ENCODE data around the gene TTYH1.

DNA sequence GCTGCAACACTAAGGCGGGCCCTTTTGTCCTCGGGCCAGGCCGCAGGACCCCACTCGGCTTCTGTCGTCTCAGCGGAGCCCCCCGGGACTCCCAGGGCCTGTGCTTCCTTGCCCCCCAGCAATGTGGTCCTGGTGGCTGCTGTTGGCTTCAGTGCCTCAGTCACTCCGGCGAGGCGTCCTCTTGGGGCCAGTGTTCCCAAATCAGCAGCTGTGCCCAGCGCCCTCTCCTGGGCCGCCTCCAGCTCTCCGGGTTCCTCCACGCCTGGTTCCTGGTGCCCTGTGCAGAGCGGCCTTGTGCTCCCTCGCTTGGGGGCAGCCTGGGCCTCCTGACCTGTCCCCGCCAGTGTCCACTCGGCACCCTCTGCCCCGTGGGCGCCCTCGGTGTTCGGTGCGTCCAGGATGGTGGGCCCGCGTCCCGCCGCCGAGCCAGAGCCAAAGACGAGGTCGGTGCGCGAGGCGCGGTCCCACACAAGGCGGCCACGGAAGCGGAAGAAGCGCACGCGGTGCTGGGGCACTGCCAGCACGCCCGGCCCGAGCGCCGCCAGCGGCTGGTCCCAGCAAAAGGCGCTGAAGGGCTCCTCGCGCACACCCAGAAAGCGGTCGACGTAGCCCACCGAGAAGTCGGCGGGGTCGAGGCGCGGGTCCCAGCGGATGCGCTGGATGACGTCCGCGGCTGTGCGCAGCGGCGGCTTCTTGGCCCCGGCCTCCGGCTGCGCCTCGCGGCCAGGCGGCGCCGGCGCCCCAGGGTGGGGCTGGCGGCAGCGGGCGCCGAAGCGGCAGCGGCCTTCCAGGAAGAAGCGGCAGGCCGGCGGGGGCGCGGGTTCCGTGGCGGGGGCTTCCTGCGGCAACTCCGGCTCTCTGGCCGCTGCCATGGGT lies 47.6 kb downstream of the TTYH1 start:
- TF ChIP-seq POLR2A (IDR thresholded peaks at IDR 0.05; ENCODE audit: low read length) (no peak), GATA1 (IDR thresholded peaks at IDR 0.05; ENCODE audit: low read depth, low read length) (no peak)

Data from erythroblast (primary cell).